ENCODE measurements around the gene CD320. TPM values are rescaled to one million over a fixed set of nuclear protein-coding genes. Genes with fewer than 3 reads are reported as not detected.

CD320 gene
- total RNA-seq, 6 donors from 2014 or later, result 10.5 to 54.0 (median 27.3) TPM

GRCh38 chr19:8340341-8341096 is 32.4 kb upstream of the CD320 start:
- H3K4me3 ChIP-seq, result peak overlapping the region in 2 of 4 donors; percentile 2 to 69
- no peaks in the 10 kb centered on the region for H3K9me3 ChIP-seq
- WGBS, 2 donors, result 16 to 18% methylated on average over 15 of the region's 15 CpGs
- peaks cover 19 to 58% (median 36%) of the 10 kb centered on the region in 4 donors for H3K4me1 ChIP-seq
- no peaks in the 10 kb centered on the region for H3K36me3 ChIP-seq
- H3K27ac ChIP-seq, result peak overlapping the region; percentile 93 to 98 (median 96)
- DNase-seq, result peak in 1 of 2 donors; percentile 72
- ATAC-seq (ENCODE audit: low FRiP score in 2 of 2), result peak; percentile 20 to 66
- peaks cover 0 to 2% (median under 1%) of the 10 kb centered on the region in 4 donors for H3K27me3 ChIP-seq
- TF ChIP-seq EP300 (IDR thresholded peaks at IDR 0.05), result peak in 3 of 4 donors; percentile 87 to 96 (median 93)
- TF ChIP-seq POLR2A (IDR thresholded peaks at IDR 0.05), result no peak
- TF ChIP-seq CTCF (IDR thresholded peaks at IDR 0.05), result peak; percentile 13 to 78 (median 48)
- TF ChIP-seq POLR2AphosphoS5 (IDR thresholded peaks at IDR 0.05), result peak; percentile 98 to 100

- peak overlapping the region in 2 of 4 donors; percentile 93 to 98 for H3K27ac ChIP-seq
- no peak overlapping the region for H3K4me3 ChIP-seq
- WGBS, 2 donors, result 50 to 59% methylated on average over 6 of the region's 6 CpGs
- peaks cover 0 to 18% (median 10%) of the 10 kb centered on the region in 4 donors for H3K27me3 ChIP-seq
- ATAC-seq (ENCODE audit: low FRiP score in 2 of 2) (no peak), DNase-seq (no peak)
- peak; percentile 59 to 72 for TF ChIP-seq POLR2AphosphoS5 (IDR thresholded peaks at IDR 0.05)
- no peak for TF ChIP-seq POLR2A (IDR thresholded peaks at IDR 0.05)
- no peak for TF ChIP-seq EP300 (IDR thresholded peaks at IDR 0.05)
- H3K9me3 ChIP-seq, result no peaks in the 10 kb centered on the region
- peaks cover 29 to 75% (median 48%) of the 10 kb centered on the region in 4 donors for H3K4me1 ChIP-seq
- peaks cover 0 to 12% (median 6%) of the 10 kb centered on the region in 4 donors for H3K36me3 ChIP-seq
Measured at GRCh38 chr19:8338835-8339234, 30.7 kb upstream of the CD320 start.

- TF ChIP-seq POLR2A (IDR thresholded peaks at IDR 0.05), result no peak
- TF ChIP-seq EP300 (IDR thresholded peaks at IDR 0.05), result no peak
- no peak for TF ChIP-seq CTCF (IDR thresholded peaks at IDR 0.05)
- TF ChIP-seq POLR2AphosphoS5 (IDR thresholded peaks at IDR 0.05), result no peak
- Histone ChIP-seq H3K9me3 (no peaks in the 10 kb centered on the region), H3K4me3 (no peak overlapping the region), H3K36me3 (peaks cover 0 to 21% (median 14%) of the 10 kb centered on the region in 4 donors), H3K4me1 (peaks cover 32 to 77% (median 51%) of the 10 kb centered on the region in 4 donors), H3K27ac (no peak overlapping the region), H3K27me3 (peaks cover 0 to 27% (median 11%) of the 10 kb centered on the region in 4 donors)
- DNase-seq (no peak), ATAC-seq (ENCODE audit: low FRiP score in 2 of 2) (no peak)
- WGBS, 2 donors, result 64 to 82% methylated on average over 7 of the region's 7 CpGs
Measured at GRCh38 chr19:8337728-8338127, 29.6 kb upstream of the CD320 start.

GRCh38 chr19:8336660-8337059 is 28.5 kb upstream of the CD320 start:
- Histone ChIP-seq H3K27ac (peak overlapping the region in 1 of 4 donors; percentile 53), H3K9me3 (no peaks in the 10 kb centered on the region), H3K27me3 (peaks cover 0 to 27% (median 11%) of the 10 kb centered on the region in 4 donors), H3K4me1 (peaks cover 32 to 69% (median 51%) of the 10 kb centered on the region in 4 donors), H3K36me3 (peaks cover 0 to 22% (median 14%) of the 10 kb centered on the region in 4 donors), H3K4me3 (no peak overlapping the region)
- ATAC-seq (ENCODE audit: low FRiP score in 2 of 2) (no peak), DNase-seq (no peak)
- 53 to 58% methylated on average over 8 of the region's 8 CpGs for WGBS, 2 donors
- TF ChIP-seq CTCF (IDR thresholded peaks at IDR 0.05) (no peak), EP300 (IDR thresholded peaks at IDR 0.05) (no peak)

GRCh38 chr19:8336072-8336569 is 28.0 kb upstream of the CD320 start:
- Histone ChIP-seq H3K4me1 (peaks cover 26 to 64% (median 47%) of the 10 kb centered on the region in 4 donors), H3K9me3 (no peaks in the 10 kb centered on the region), H3K36me3 (peaks cover 0 to 27% (median 14%) of the 10 kb centered on the region in 4 donors), H3K27me3 (peaks cover 0 to 27% (median 11%) of the 10 kb centered on the region in 4 donors), H3K27ac (peak overlapping the region in 3 of 4 donors; percentile 1 to 59 (median 53)), H3K4me3 (peak overlapping the region in 1 of 4 donors; percentile 38)
- WGBS, 2 donors, result 21 to 49% methylated on average over 27 of the region's 27 CpGs
- no peak for TF ChIP-seq POLR2AphosphoS5 (IDR thresholded peaks at IDR 0.05)
- peak; percentile 40 to 65 for DNase-seq
- ATAC-seq (ENCODE audit: low FRiP score in 2 of 2), result no peak
